Stimulated activated CD4-positive, alpha-beta T cell treated with anti-CD3 and anti-CD28 coated beads, Interleukin-15, amount 100 ng/mL, for 24 hours (primary cell): ENCODE measurements around the gene ARPC5.
"Not testable (repeated sequence)": the region's sequence is repeated elsewhere in the genome, so short reads cannot be mapped to it uniquely, and the experiment has no call there.

Source experiments
- DNase-seq: peaks from one replicate; pipeline ENCODE4 v3.0.0-alpha.2; 2020

Gene ARPC5

GRCh38 chr1:183645531-183645930, 9.9 kb upstream of the ARPC5 start:
- DNase-seq: no peak

GRCh38 chr1:183642166-183642565, 6.6 kb upstream of the ARPC5 start:
- no peak for DNase-seq

GRCh38 chr1:183640193-183640592, 4.6 kb upstream of the ARPC5 start:
- DNase-seq: no peak

- DNase-seq: no peak
Observed at GRCh38 chr1:183638649-183639387, 3.2 kb upstream of the ARPC5 start.

- DNase-seq: no peak
Observed at GRCh38 chr1:183636783-183637182, 1.2 kb upstream of the ARPC5 start.

DNA sequence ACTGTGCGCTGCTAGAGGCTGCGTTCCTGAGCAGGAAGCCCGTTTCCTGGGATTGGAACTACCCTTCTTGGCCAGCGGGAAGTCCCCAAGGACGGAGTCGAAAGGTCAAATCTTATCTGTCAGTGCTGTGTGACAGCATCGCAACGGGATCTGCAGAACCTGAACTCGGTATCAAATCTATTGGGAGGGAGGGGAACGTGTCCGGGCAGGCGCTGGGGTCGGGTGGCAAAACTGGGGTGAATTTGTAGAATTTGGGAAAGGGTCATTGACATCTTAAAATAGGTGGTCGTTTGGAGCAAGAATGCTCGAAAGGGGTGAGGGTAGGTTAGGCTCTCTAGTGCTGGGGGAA, 725 bp upstream of the ARPC5 start:
- DNase-seq: no peak

GRCh38 chr1:183635099-183635605, 431 bp downstream of the ARPC5 start:
- DNase-seq: peak; percentile 45

GRCh38 chr1:183634429-183635065, 1.0 kb downstream of the ARPC5 start:
- DNase-seq: no peak

DNA sequence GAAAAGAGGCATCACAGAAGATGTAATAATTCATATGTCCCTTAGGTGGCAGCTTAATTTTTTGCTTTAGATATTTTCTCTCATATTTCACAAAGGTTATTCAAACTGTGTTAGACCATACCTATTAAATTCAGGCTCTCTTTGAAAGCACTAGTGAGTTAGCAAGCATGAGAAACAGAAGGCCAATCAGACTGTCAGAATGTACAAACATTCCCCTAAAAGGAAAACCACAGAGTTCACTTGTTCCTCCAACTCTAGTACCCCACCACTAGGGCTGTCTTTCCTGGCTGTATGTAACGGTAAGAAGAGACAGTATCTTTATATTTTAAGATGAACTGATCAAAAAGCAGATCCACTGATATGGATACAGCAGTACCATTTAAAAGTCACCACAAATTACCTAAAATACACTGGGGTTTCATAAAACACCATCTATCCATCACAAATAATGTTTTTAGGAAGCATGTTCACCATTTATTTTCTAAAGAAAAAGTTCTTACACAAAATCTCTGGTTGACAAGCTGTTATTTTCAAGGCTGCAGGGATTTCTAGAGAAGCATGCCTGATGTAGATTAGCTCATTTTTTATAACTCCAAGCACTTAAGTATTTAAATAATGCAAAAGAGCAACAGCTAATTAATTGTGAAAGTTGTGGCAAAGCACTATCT, 1.8 kb downstream of the ARPC5 start:
- peak; percentile 16 for DNase-seq

DNA sequence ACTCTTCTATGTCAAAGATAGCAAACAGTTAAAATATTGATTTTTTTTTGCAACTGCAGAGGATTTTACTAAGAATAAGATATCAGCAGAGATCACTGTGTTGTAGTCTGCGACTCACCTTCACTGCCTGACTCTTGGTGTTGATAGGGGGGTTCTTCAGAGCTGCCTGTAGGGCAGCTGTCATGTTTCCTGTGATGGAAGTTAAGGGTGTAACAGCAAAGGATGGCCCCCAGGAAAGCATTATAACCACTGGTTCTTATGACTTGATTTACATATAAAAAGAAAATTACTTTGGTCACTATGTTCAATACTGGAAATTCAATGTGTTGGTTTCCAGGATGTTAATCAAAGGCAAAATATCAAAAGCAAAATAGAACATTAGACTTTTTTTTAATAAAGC, 2.6 kb downstream of the ARPC5 start:
- DNase-seq: peak; percentile 14

DNA sequence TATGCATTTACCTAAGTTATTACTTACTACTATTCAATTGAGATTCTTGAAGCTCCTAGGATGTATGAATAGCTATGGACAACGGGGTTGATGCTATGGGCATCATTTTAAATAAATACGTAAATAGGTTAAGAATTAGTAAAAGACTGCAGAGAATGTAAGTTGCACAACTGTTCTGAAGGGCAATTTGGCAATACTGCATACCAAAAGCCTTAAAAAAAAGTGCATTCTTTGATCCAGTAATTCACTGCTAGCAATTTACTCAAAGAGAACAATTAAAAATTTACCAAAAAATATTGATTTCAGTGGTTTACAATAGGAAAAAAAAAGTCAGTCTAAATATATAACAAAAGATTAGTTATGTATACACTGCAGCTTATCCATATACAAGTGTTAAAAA, 3.5 kb downstream of the ARPC5 start:
- DNase-seq: no peak

DNA sequence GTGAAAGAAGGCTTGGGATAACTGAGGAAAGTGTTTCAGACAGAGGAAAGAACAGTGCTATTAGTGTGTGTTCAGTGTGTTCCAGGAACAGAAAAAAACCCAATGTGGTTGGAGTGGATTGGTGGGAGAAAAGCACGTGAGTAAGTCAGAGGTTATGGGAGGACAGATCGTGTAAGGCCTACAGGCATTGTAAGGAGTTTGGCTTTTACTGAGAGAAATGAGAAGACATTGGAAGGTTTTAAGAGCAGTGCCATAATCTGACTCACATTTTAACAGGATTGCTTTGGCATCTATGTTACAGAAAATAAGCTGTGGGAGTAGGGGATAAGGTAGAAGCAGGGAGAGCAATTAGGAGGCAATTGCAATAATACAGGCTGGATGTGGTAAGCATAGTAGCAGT, 4.8 kb downstream of the ARPC5 start:
- no peak for DNase-seq

DNA sequence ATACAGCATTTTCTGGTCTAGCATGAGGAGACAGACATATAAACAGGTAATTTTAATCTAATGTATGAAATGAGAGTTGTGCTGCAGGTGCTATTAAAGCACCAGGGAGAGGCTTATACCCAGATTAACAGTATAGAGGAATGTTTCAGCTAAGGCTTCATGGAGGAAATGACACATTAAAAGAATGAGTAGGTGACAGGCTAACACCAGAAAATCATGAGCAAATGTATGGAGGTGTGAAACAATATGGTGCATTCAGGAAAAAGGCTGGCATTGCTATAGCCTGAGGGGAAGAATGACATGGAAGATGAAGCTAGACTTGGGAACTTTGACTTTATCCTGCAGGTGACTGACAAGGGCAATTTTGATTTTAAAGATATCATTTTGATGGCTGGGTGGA, 7.0 kb downstream of the ARPC5 start:
- no peak for DNase-seq

DNA sequence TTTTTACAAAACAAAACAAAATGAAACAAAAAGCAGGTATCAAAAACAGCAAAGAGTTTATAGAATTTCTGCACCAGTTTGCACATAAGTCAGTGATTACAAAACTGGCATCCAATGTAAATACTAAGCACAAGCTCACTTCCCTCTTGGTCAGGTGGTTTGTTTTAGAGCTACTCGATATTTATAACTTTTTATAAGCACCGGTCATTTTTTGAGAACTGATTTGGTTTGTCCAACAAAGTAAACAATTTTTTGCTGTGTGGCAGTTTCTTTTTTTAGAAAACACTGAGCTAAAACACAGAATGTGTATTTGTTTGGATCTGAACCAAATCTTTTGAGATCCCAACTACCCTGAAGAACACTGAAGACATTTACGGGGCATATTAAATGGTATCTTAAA, 9.3 kb downstream of the ARPC5 start:
- not testable (repeated sequence) for DNase-seq

GRCh38 chr1:183622884-183623785, 12.4 kb downstream of the ARPC5 start:
- peak; percentile 44 for DNase-seq

DNA sequence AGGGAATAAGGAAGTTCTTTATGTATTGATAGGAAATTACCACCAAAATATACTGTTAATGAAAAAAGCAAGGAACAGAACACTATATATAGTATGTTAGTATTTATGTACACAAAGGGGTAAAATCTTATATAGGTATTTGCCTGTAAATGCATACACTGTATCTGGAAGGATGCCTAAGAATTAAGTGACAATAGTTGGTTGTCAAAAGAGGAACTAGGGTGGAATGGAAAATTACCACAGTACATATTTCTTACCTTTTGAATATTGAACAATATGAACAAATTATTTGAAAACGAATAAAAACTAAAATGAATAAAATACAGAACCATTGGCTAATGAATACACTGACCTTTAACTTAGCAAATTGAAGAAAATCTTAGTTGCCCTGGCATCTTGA, 13.6 kb downstream of the ARPC5 start:
- no peak for DNase-seq

- no peak for DNase-seq
Observed at GRCh38 chr1:183620311-183620710, 15.3 kb downstream of the ARPC5 start.

- no peak for DNase-seq
Observed at GRCh38 chr1:183619781-183620180, 15.8 kb downstream of the ARPC5 start.

GRCh38 chr1:183618202-183618601, 17.4 kb downstream of the ARPC5 start:
- not testable (repeated sequence) for DNase-seq

DNA sequence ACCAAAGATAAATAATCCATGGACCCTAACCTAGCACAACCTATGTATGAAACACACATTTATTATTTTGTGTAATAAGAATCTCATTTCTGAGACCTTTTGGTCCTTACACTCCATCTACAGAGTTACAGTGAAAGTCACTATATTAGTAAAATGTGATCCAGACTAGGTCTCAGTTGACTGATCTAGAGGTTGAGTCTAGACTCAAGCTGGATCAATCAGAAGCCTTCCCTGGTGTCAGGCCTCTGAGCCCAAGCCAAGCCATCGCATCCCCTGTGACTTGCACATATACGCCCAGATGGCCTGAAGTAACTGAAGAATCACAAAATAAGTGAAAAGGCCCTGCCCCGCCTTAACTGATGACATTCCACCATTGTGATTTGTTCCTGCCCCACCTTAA, 22.6 kb downstream of the ARPC5 start:
- DNase-seq: not testable (repeated sequence)

DNA sequence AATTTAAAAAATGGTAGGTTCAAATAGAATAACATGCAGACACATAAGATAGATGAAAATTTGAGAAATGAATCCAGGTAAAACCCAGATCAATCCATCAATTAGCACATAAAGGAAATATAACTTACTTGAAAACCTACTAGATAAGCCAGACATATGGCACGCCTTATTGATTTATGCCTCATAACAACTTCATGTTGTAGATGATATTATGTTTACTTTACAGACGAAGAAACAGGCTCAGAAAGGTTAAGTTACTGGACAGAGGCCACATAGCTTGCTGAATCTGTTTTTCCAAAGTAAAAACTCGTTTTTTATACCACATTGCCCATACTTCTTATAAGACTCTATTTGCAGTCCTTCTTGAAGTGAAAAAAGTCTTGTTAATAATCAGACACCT, 23.2 kb downstream of the ARPC5 start:
- no peak for DNase-seq

GRCh38 chr1:183611021-183611420, 24.6 kb downstream of the ARPC5 start:
- DNase-seq: no peak
